Retinal pigment epithelial cell (primary cell): ENCODE measurements around the gene NKX1-1.

Experiments used
- DNase-seq: peaks from one replicate; pipeline ENCODE4 v3.0.0-alpha.2; 2010; ENCODE audit warnings: low read depth
- H3K4me3 ChIP-seq: 2 replicates; pipeline ENCODE4 v1.5.1; 2011; ENCODE audit warnings: mild to moderate bottlenecking, low read length, control low read depth, moderate library complexity
- CTCF ChIP-seq: conservative IDR thresholded peaks from 2 replicates; pipeline ENCODE4 v1.5.1; 2011; ENCODE audit warnings: low read depth, low read length, control low read depth, inconsistent platforms

NKX1-1 gene

DNA sequence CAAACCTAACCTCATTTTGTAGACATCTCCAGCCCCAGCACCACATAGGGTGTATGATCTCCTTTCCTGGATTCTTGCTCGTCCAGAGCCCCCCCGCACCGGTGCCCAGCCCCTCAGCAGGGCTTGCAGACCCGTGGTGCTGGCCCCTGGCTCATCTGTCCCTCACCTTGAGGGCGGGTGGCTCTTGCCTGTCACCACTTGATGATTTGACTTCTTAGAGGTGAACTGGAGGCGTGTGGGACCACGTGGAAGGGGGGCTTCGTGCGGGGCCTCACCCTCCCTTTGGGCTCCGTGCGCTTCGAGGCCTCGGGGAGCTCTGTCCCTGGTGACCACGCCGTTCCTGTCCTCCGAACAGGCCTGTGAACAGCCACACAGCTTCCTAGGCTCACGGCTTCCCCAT, 43.7 kb downstream of the NKX1-1 start:
- TF ChIP-seq CTCF, result no peak
- H3K4me3 ChIP-seq, result no peak overlapping the region
- DNase-seq, result no peak

GRCh38 chr4:1362046-1362445, 44.2 kb downstream of the NKX1-1 start:
- DNase-seq, result no peak
- no peak for TF ChIP-seq CTCF
- no peak overlapping the region for H3K4me3 ChIP-seq

DNA sequence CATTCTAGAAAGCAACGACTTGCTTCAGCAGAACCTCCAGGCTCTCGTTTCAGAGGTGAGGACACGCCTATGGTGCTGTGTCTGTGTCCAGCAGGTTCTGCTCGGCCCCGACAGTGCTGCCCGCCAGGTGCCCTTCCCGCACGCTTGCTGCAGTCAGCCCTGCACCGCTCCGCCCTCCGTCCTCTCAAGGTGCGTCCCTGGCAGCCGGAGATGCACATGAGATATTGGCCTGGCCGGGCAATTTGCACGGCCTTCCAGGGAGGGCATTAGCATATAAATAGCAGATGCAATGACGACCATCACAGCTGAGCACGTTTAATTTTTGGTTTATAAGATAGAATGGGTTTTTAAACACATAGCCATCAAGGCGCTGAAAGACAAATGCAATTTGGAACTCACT, 44.8 kb downstream of the NKX1-1 start:
- DNase-seq, result no peak
- no peak for TF ChIP-seq CTCF
- H3K4me3 ChIP-seq, result no peak overlapping the region

DNA sequence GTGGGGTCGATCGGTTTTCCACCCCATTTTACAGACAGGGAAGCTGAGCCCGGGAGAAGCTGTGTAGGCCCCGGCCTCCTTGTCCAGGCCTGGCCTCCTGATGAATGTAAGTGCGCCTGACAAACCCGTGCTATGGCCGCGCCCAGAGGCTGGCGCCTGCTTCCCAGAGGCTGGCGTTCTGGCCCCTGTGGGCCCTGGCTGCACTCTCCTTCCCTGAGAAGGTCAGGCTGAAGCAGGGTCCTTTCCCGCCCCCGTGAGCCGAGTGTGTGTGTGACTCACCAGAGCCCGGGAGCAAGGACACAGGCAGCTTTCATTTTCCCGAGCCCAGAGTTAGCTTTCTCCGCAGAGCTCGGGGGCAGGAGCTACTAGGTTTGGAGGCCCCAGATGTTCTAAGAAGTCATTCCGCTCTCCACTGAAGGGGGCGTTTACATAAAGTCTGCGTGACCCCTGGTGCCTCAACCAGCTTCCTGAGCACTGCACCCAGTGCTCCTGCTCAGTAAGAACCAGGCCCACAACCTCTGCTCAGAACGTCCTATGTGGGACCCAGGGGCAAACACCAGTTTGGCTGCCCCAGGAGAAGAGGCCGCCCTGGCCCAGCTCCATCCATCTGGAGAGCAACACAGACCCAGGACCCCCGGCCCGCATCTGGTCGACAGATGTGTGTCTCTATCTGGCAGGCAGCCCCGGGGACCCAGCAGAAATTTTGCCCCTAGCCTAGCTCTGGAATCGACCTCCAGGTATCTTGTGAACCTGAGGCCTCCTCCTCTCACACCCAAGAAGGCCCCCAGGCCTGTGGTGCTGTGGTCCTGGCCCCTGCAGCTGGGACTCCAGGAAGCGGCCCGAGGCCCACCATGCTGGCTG, 45.6 kb downstream of the NKX1-1 start:
- H3K4me3 ChIP-seq, result no peak overlapping the region
- DNase-seq, result no peak
- no peak for TF ChIP-seq CTCF

GRCh38 chr4:1359976-1360375, 46.3 kb downstream of the NKX1-1 start:
- TF ChIP-seq CTCF, result no peak
- no peak for DNase-seq
- H3K4me3 ChIP-seq, result no peak overlapping the region

DNA sequence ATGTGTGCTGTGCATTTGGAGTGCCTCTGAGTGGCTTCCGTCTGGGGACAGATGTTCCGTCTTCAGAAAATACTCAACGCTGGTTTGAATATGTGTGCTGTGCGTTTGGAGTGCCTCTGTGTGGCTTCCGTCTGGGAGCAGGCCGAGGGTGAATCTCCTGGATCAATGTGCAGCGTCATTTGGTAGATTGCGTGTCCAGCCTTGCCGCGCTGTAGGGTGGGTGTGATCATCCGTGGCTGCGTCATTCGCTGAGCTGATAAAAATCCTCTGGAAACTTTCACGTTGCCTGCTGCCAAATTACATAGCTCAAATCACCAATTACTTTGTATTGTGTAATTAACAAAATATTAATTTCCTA, 47.1 kb downstream of the NKX1-1 start:
- DNase-seq, result no peak
- no peak overlapping the region for H3K4me3 ChIP-seq
- TF ChIP-seq CTCF, result no peak

DNA sequence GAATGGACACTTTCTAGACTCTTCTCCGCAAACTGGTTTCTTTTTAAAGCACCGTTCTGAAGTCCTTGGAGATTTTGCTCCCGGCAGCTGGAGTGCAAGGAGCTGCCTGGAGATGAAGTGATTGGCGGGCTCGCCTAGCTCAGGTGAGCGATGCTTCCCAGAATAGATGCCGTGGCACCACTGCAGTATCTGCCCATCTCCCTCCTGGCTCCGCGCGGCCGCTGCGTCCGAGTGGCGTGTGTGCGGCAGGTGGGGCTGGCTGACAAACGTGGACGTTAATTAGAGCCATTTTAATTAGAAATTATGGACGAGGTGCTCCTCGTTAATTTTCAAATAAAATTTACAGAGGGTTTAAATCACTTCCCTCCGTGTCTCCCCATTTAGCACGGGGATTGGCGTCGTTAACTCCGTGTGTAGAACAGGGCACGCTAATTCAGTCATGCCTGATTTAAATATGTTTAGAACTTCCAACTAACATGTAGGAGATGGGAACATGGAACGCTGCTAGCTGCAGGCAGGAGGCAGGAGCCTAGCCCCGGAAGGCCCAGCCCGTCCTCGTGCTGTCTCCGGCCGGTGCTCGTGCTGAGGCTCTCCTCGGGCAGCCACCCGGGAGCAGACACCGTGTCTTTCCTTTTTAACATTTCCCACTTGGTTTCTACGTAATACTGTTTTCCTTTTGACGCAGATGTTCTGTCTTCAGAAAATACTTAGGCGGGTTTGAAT, 47.7 kb downstream of the NKX1-1 start:
- no peak overlapping the region for H3K4me3 ChIP-seq
- no peak for DNase-seq
- no peak for TF ChIP-seq CTCF
